Naive thymus-derived CD4-positive, alpha-beta T cell (primary cell): Measurements from ENCODE around the gene QRSL1. TPM values are rescaled to one million over a fixed set of nuclear protein-coding genes. Genes with fewer than 3 reads are reported as not detected.
A peak's percentile ranks its signal among the peaks of the same experiment; 100 is the strongest.
"Not testable (repeated sequence)": the region's sequence is repeated elsewhere in the genome, so short reads cannot be mapped to it uniquely, and the experiment has no call there.

Source experiments
- ATAC-seq: fragments of 150-1000 bp; cut with Tn5 transposase; 2 replicates; pipeline ENCODE4 v1.10.0; 2021; ENCODE audit warnings: mild to moderate bottlenecking, moderate library complexity
- CTCF ChIA-PET: fragments of 350-600 bp; sonication (Branson Sonifier 250); formaldehyde crosslinking; loops from one replicate; lab custom pipeline; 2021; ENCODE audit warnings: antibody characterized with exemption; lab: Charles Lee
- POLR2A ChIA-PET: fragments of 350-600 bp; sonication (Branson Sonifier 250); formaldehyde crosslinking; loops from one replicate; lab custom pipeline; 2021; ENCODE audit warnings: antibody characterized with exemption, inconsistent platforms; lab: Charles Lee
- DNase-seq, 9 donors: peaks; one replicate each; pipeline versions ENCODE4 v3.0.0 to v3.0.0-alpha.2; 2020 to 2022; ENCODE audit warnings: mixed read lengths in 1 of 9
- H3K27ac ChIP-seq: one replicate; pipeline ENCODE4 v1.7.0; 2013; ENCODE audit warnings: mild to moderate bottlenecking, low read depth, low read length, moderate library complexity
- H3K27me3 ChIP-seq, 2 donors: one replicate each; pipeline ENCODE4 v1.7.0; 2013; ENCODE audit warnings: low read length in 2 of 2, mild to moderate bottlenecking in 2 of 2, moderate library complexity in 2 of 2; ENCODE audit not compliant: control insufficient read depth in 2 of 2, insufficient read depth in 2 of 2
- H3K36me3 ChIP-seq, 3 experiments: 1 replicate in 2 of 3; 2 replicates in 1 of 3; pipeline ENCODE4 v1.7.0; 2013; ENCODE audit warnings: low read length in 3 of 3, mild to moderate bottlenecking in 3 of 3, moderate library complexity in 1 of 3; ENCODE audit not compliant: insufficient read depth in 3 of 3, control insufficient read depth in 2 of 3
- H3K4me1 ChIP-seq, 2 donors: one replicate each; pipeline ENCODE4 v1.7.0; 2013; ENCODE audit warnings: low read length in 2 of 2, mild to moderate bottlenecking in 2 of 2, moderate library complexity in 1 of 2; ENCODE audit not compliant: control insufficient read depth in 2 of 2, insufficient read depth in 2 of 2
- H3K4me3 ChIP-seq: 2 replicates; pipeline ENCODE4 v1.7.0; 2013; ENCODE audit warnings: mild to moderate bottlenecking, low read length
- H3K9me3 ChIP-seq, 3 experiments: 1 replicate in 2 of 3; 2 replicates in 1 of 3; pipeline ENCODE4 v1.7.0; 2013; ENCODE audit warnings: low read length in 3 of 3; ENCODE audit not compliant: control insufficient read depth in 2 of 3
- H3K27ac Mint-ChIP-seq, 9 donors: one replicate each; pipeline ENCODE4 v1.8.0; 2020 to 2022; ENCODE audit warnings: mixed read lengths in 9 of 9, mild to moderate bottlenecking in 8 of 9, moderate library complexity in 5 of 9, inconsistent platforms in 2 of 9
- H3K27me3 Mint-ChIP-seq, 5 donors: one replicate each; pipeline ENCODE4 v1.8.0; 2021 to 2022; ENCODE audit warnings: mixed read lengths in 5 of 5, mild to moderate bottlenecking in 1 of 5
- H3K36me3 Mint-ChIP-seq, 5 donors: one replicate each; pipeline ENCODE4 v1.8.0; 2020 to 2022; ENCODE audit warnings: mixed read lengths in 5 of 5, mild to moderate bottlenecking in 3 of 5, inconsistent platforms in 1 of 5
- H3K4me1 Mint-ChIP-seq, 7 donors: one replicate each; pipeline ENCODE4 v1.8.0; 2020 to 2022; ENCODE audit warnings: mixed read lengths in 7 of 7, mild to moderate bottlenecking in 3 of 7, inconsistent platforms in 1 of 7
- H3K4me3 Mint-ChIP-seq, 10 donors: one replicate each; pipeline ENCODE4 v1.8.0; 2020 to 2022; ENCODE audit warnings: mild to moderate bottlenecking in 10 of 10, mixed read lengths in 10 of 10, moderate library complexity in 6 of 10, inconsistent platforms in 2 of 10
- H3K9me3 Mint-ChIP-seq, 11 donors: one replicate each; pipeline ENCODE4 v1.8.0; 2020 to 2022; ENCODE audit warnings: mixed read lengths in 11 of 11, mild to moderate bottlenecking in 4 of 11, inconsistent platforms in 1 of 11, moderate library complexity in 1 of 11
- intact Hi-C, 2 donors: fragments of 100-400 bp; cut with micrococcal nuclease; formaldehyde crosslinking; loops; one replicate each; pipeline ENCODE4 v1.15.1; 2023
- polyA plus RNA-seq, 2 donors: library from polyadenylated mRNA; unstranded; fragments of 300-500 nt; fragmentation: Illumina TruSeq; gene quantifications; one replicate each; pipeline ENCODE4 v1.2.3, GENCODE V29; 2021
- total RNA-seq, 6 experiments: library from RNA in 5 of 6; stranded (reverse) in 5 of 6; gene quantifications; 1 replicate in 5 of 6; 2 replicates in 1 of 6; pipeline ENCODE4 v1.2.3 and lab custom pipeline; 2021 to 2026

The QRSL1 gene
- 10 to 100 TPM in 4 of 5 experiments, 1 to 10 TPM in 1; 8.0 to 14.8 (median 13.6) TPM for total RNA-seq
- polyA plus RNA-seq: 10 to 100 TPM; 11.9 to 12.5 TPM
- total RNA-seq (lab: John Stamatoyannopoulos, UW): 28.8 reads per million, percentile 59 among the genes with 10 or more reads in this experiment

- peaks cover 0 to 2% (median 0%) of the 10 kb centered on the region in 11 donors for H3K9me3 Mint-ChIP-seq
- H3K27me3 Mint-ChIP-seq: no peaks in the 10 kb centered on the region
- intact Hi-C loops: loop anchor here (1.0 to 10.0 kb wide), 15 partner anchors 21 to 1632 kb away; partner anchors contain the start of genes MTRES1 (in 2 of the 2), ATG5 (in 1 of the 2), BEND3 (in 1 of the 2) and PDSS2 (in 1 of the 2)
- H3K4me1 Mint-ChIP-seq: peaks cover 13 to 67% (median 38%) of the 10 kb centered on the region in 7 donors
- peak within 1 kb of the TSS; percentile 93 to 100 (median 98) for H3K4me3 Mint-ChIP-seq
- H3K4me3 ChIP-seq: peak within 1 kb of the TSS; percentile 87
- H3K36me3 Mint-ChIP-seq: peaks cover 0 to 14% (median 8%) of the 10 kb centered on the region in 5 donors
- peak; percentile 67 to 94 (median 90) for DNase-seq
- H3K9me3 ChIP-seq: no peaks in the 10 kb centered on the region
- H3K36me3 ChIP-seq: peaks cover 0 to 8% (median 0%) of the 10 kb centered on the region in 3 experiments
- no peaks in the 10 kb centered on the region for H3K27me3 ChIP-seq
- ChIA-PET POLR2A (interaction anchor here (1.1 kb wide), 1 partner anchor 11 kb away, joined by 7 read pairs; no protein-coding TSS in a partner anchor), CTCF (no interaction called here)
- H3K27ac ChIP-seq: peak within 1 kb of the TSS; percentile 94
- peak within 1 kb of the TSS; percentile 96 to 99 (median 98) for H3K27ac Mint-ChIP-seq
- ATAC-seq: peak; percentile 98
- H3K4me1 ChIP-seq: peaks cover 7 to 13% of the 10 kb centered on the region in 2 donors
Measured at GRCh38 chr6:106629103-106629858, at the start of gene QRSL1, which contains the start of gene RTN4IP1. Gene QRSL1 (plus strand): TSS chr6:106629578. CDS start chr6:106629682, 104 bp downstream. Gene RTN4IP1 (minus strand): TSS chr6:106629498. CDS start chr6:106629021, 477 bp downstream.

- no peak for DNase-seq
- no peak overlapping the region for H3K27ac ChIP-seq
- H3K36me3 ChIP-seq: peaks cover 0 to 51% (median 4%) of the 10 kb centered on the region in 3 experiments
- intact Hi-C loops: no loop called here
- CTCF ChIA-PET: interaction anchor here (1.5 kb wide), 1 partner anchor 136 kb away, joined by 3 read pairs; no protein-coding TSS in a partner anchor
- H3K4me1 Mint-ChIP-seq: peaks cover 0 to 16% (median 0%) of the 10 kb centered on the region in 7 donors
- H3K4me1 ChIP-seq: no peaks in the 10 kb centered on the region
- no peaks in the 10 kb centered on the region for H3K9me3 ChIP-seq
- H3K4me3 Mint-ChIP-seq: no peak overlapping the region
- peak overlapping the region in 2 of 9 donors; percentile 9 to 59 for H3K27ac Mint-ChIP-seq
- no peak overlapping the region for H3K4me3 ChIP-seq
- H3K36me3 Mint-ChIP-seq: peaks cover 7 to 43% (median 9%) of the 10 kb centered on the region in 5 donors
- no peaks in the 10 kb centered on the region for H3K27me3 ChIP-seq
- ATAC-seq: no peak
- H3K9me3 Mint-ChIP-seq: no peaks in the 10 kb centered on the region
- POLR2A ChIA-PET: no interaction called here
- H3K27me3 Mint-ChIP-seq: no peaks in the 10 kb centered on the region
Measured at GRCh38 chr6:106581468-106581867, 47.9 kb upstream of the QRSL1 start.

- intact Hi-C loops: no loop called here
- ChIA-PET CTCF (interaction anchor here (0.8 kb wide), 1 partner anchor 20 kb away, joined by 3 read pairs; no protein-coding TSS in a partner anchor), POLR2A (no interaction called here)
- H3K4me3 Mint-ChIP-seq: no peak overlapping the region
- no peaks in the 10 kb centered on the region for H3K27me3 Mint-ChIP-seq
- H3K27me3 ChIP-seq: no peaks in the 10 kb centered on the region
- no peak overlapping the region for H3K4me3 ChIP-seq
- H3K4me1 ChIP-seq: no peaks in the 10 kb centered on the region
- H3K36me3 ChIP-seq: peaks cover 0 to 64% (median 4%) of the 10 kb centered on the region in 3 experiments
- ATAC-seq (no peak), DNase-seq (no peak)
- H3K36me3 Mint-ChIP-seq: peaks cover 11 to 61% (median 23%) of the 10 kb centered on the region in 5 donors
- no peaks in the 10 kb centered on the region for H3K9me3 Mint-ChIP-seq
- no peaks in the 10 kb centered on the region for H3K9me3 ChIP-seq
- peaks cover 0 to 6% (median 0%) of the 10 kb centered on the region in 7 donors for H3K4me1 Mint-ChIP-seq
- no peak overlapping the region for H3K27ac ChIP-seq
- H3K27ac Mint-ChIP-seq: no peak overlapping the region
Measured at GRCh38 chr6:106586815-106587415, 42.5 kb upstream of the QRSL1 start.

GRCh38 chr6:106588937-106589336 is 40.4 kb upstream of the QRSL1 start:
- H3K36me3 ChIP-seq: peaks cover 0 to 54% (median 4%) of the 10 kb centered on the region in 3 experiments
- intact Hi-C loops, H3K27ac ChIP-seq, H3K4me3 Mint-ChIP-seq, H3K27me3 ChIP-seq, DNase-seq, H3K4me1 ChIP-seq, H3K27me3 Mint-ChIP-seq, CTCF ChIA-PET, H3K9me3 ChIP-seq, ATAC-seq, H3K4me1 Mint-ChIP-seq, H3K4me3 ChIP-seq, H3K9me3 Mint-ChIP-seq, POLR2A ChIA-PET: not testable (repeated sequence)
- Mint-ChIP-seq H3K27ac (peak overlapping the region in 1 of 9 donors; percentile 66), H3K36me3 (peaks cover 6 to 54% (median 26%) of the 10 kb centered on the region in 5 donors)

GRCh38 chr6:106591111-106591825 is 38.1 kb upstream of the QRSL1 start:
- Histone ChIP-seq H3K9me3 (no peaks in the 10 kb centered on the region), H3K27ac (no peak overlapping the region), H3K27me3 (no peaks in the 10 kb centered on the region), H3K4me3 (no peak overlapping the region), H3K4me1 (no peaks in the 10 kb centered on the region), H3K36me3 (peaks cover 0 to 33% (median 4%) of the 10 kb centered on the region in 3 experiments)
- peak overlapping the region in 1 of 9 donors; percentile 45 for H3K27ac Mint-ChIP-seq
- DNase-seq (no peak), ATAC-seq (no peak)
- intact Hi-C loops: no loop called here
- H3K36me3 Mint-ChIP-seq: peaks cover 6 to 46% (median 24%) of the 10 kb centered on the region in 5 donors
- H3K4me1 Mint-ChIP-seq: no peaks in the 10 kb centered on the region
- H3K4me3 Mint-ChIP-seq: no peak overlapping the region
- H3K27me3 Mint-ChIP-seq: no peaks in the 10 kb centered on the region
- H3K9me3 Mint-ChIP-seq: no peaks in the 10 kb centered on the region
- ChIA-PET POLR2A (no interaction called here), CTCF (interaction anchor here (0.6 kb wide), 1 partner anchor 1497 kb away, joined by 4 read pairs; no protein-coding TSS in a partner anchor)

- Mint-ChIP-seq H3K9me3 (peaks cover 0 to 4% (median 0%) of the 10 kb centered on the region in 11 donors), H3K27ac (no peak overlapping the region), H3K36me3 (peaks cover 0 to 55% (median 41%) of the 10 kb centered on the region in 5 donors), H3K4me1 (no peaks in the 10 kb centered on the region), H3K4me3 (no peak overlapping the region), H3K27me3 (no peaks in the 10 kb centered on the region)
- intact Hi-C loops: no loop called here
- no peaks in the 10 kb centered on the region for H3K27me3 ChIP-seq
- ChIA-PET CTCF (no interaction called here), POLR2A (interaction anchor here (0.7 kb wide), 1 partner anchor 630 kb away, joined by 6 read pairs; no protein-coding TSS in a partner anchor)
- no peak overlapping the region for H3K4me3 ChIP-seq
- ATAC-seq (no peak), DNase-seq (no peak)
- H3K9me3 ChIP-seq: no peaks in the 10 kb centered on the region
- peaks cover 0 to 4% (median 3%) of the 10 kb centered on the region in 3 experiments for H3K36me3 ChIP-seq
- no peak overlapping the region for H3K27ac ChIP-seq
- H3K4me1 ChIP-seq: no peaks in the 10 kb centered on the region
Measured at GRCh38 chr6:106599440-106599839, 29.9 kb upstream of the QRSL1 start.
